Neural cell (in vitro differentiated cells): Measurements from ENCODE around the gene RAB3A. TPM values are rescaled to one million over a fixed set of nuclear protein-coding genes. Genes with fewer than 3 reads are reported as not detected.

Source experiments
- H2AFZ ChIP-seq: fragments of 200-600, 300-800 bp; sonication (generic), shearing (Covaris generic); 2 replicates; pipeline ENCODE4 v1.6.0; 2014; ENCODE audit warnings: low read depth, mild to moderate bottlenecking, antibody characterized with exemption, low read length, moderate library complexity
- H3F3A ChIP-seq: fragments of 200-600 bp; shearing (Covaris generic); 2 replicates; pipeline ENCODE4 v1.6.1; 2016; ENCODE audit warnings: mild to moderate bottlenecking, moderate library complexity, mixed read lengths, antibody characterized with exemption, low read length; ENCODE audit not compliant: insufficient read depth, poor library complexity, severe bottlenecking
- H3K27ac ChIP-seq: fragments of 200-600, 300-800 bp; sonication (generic), shearing (Covaris generic); 2 replicates; pipeline ENCODE4 v1.5.1; 2014; ENCODE audit warnings: mild to moderate bottlenecking, low read length, moderate library complexity
- H3K27me3 ChIP-seq: fragments of 300-800, 200-600 bp; sonication (generic), shearing (Covaris generic); 2 replicates; pipeline ENCODE4 v1.6.0; 2014; ENCODE audit warnings: mild to moderate bottlenecking, low read depth, low read length, moderate library complexity; ENCODE audit not compliant: insufficient read depth
- H3K36me3 ChIP-seq: fragments of 300-800, 200-600 bp; sonication (generic), shearing (Covaris generic); 2 replicates; pipeline ENCODE4 v1.5.1; 2014; ENCODE audit warnings: mild to moderate bottlenecking, antibody characterized with exemption, low read length, moderate library complexity; ENCODE audit not compliant: insufficient read depth
- H3K4me2 ChIP-seq: fragments of 300-800, 200-600 bp; sonication (generic), shearing (Covaris generic); 2 replicates; pipeline ENCODE4 v1.6.0; 2014; ENCODE audit warnings: mild to moderate bottlenecking, low read length
- H3K4me3 ChIP-seq: fragments of 300-800, 200-600 bp; sonication (generic), shearing (Covaris generic); 2 replicates; pipeline ENCODE4 v1.5.1; 2014; ENCODE audit warnings: mild to moderate bottlenecking, low read length, moderate library complexity
- H3K79me2 ChIP-seq: fragments of 200-600 bp; shearing (Covaris generic); replicated peaks from 2 replicates; pipeline ENCODE4 v1.6.0; 2014; ENCODE audit warnings: mild to moderate bottlenecking, low read length, moderate library complexity; ENCODE audit not compliant: insufficient read depth
- H3K9ac ChIP-seq: fragments of 300-800, 200-600 bp; sonication (generic), shearing (Covaris generic); 2 replicates; pipeline ENCODE4 v1.6.1; 2016; ENCODE audit warnings: mild to moderate bottlenecking, low read length, mixed read lengths
- H3K9me2 ChIP-seq: fragments of 200-600 bp; shearing (Covaris generic); 2 replicates; pipeline ENCODE4 v1.6.1; 2016; ENCODE audit warnings: mild to moderate bottlenecking, low read length, mixed read lengths; ENCODE audit not compliant: insufficient read depth
- H3K9me3 ChIP-seq: fragments of 200-600, 300-800 bp; sonication (generic), shearing (Covaris generic); 2 replicates; pipeline ENCODE4 v1.6.1; 2016; ENCODE audit warnings: mild to moderate bottlenecking, mixed run types, low read length, moderate library complexity, mixed read lengths
- H4K20me1 ChIP-seq: fragments of 200-600 bp; shearing (Covaris generic); 2 replicates; pipeline ENCODE4 v1.6.1; 2016; ENCODE audit warnings: mild to moderate bottlenecking, mixed run types; ENCODE audit not compliant: insufficient read depth
- EP300 ChIP-seq: fragments of 450-650 bp; conservative IDR thresholded peaks from 2 replicates; pipeline ENCODE4 v1.6.1; 2014; ENCODE audit warnings: antibody characterized with exemption, mild to moderate bottlenecking, moderate library complexity; ENCODE audit not compliant: poor library complexity, severe bottlenecking
- EZH2 ChIP-seq: fragments of 200-600, 300-800 bp; shearing (Covaris generic), sonication (generic); IDR thresholded peaks from 2 replicates; pipeline ENCODE4 v1.6.1; 2014; ENCODE audit warnings: antibody characterized with exemption, low read length, borderline replicate concordance, mild to moderate bottlenecking; ENCODE audit not compliant: insufficient read depth, poor library complexity, severe bottlenecking
- MXI1 ChIP-seq: fragments of 450-650 bp; conservative IDR thresholded peaks from 2 replicates; pipeline ENCODE4 v1.6.1; 2014; ENCODE audit warnings: antibody characterized with exemption, mild to moderate bottlenecking; ENCODE audit not compliant: poor library complexity, severe bottlenecking
- POLR2AphosphoS5 ChIP-seq: IDR thresholded peaks from 2 replicates; pipeline ENCODE4 v1.6.1; 2012
- RAD21 ChIP-seq: fragments of 450-650 bp; conservative IDR thresholded peaks from 2 replicates; pipeline ENCODE4 v1.6.1; 2014; ENCODE audit warnings: antibody characterized with exemption, mild to moderate bottlenecking, moderate library complexity
- SMC3 ChIP-seq: fragments of 450-650 bp; conservative IDR thresholded peaks from 2 replicates; pipeline ENCODE4 v1.6.1; 2014; ENCODE audit warnings: antibody characterized with exemption, mild to moderate bottlenecking, moderate library complexity; ENCODE audit not compliant: poor library complexity
- TAF1 ChIP-seq: IDR thresholded peaks from 2 replicates; pipeline ENCODE4 v1.6.1; 2012; ENCODE audit warnings: low read depth
- polyA plus RNA-seq: library from polyadenylated mRNA; depleted of rRNA; stranded (reverse); fragments of >200 nt; gene quantifications from 2 replicates; pipeline ENCODE4 v1.2.3, GENCODE V29; 2014
- TF ChIP-seq, protein P1 (sequence below): fragments of 450-650 bp; IDR thresholded peaks from 2 replicates; pipeline ENCODE4 v1.5.1; 2014; ENCODE audit warnings: antibody characterized with exemption, mild to moderate bottlenecking, moderate library complexity; ENCODE audit not compliant: poor library complexity, severe bottlenecking
- TF ChIP-seq, protein P2 (sequence below): IDR thresholded peaks from 2 replicates; pipeline ENCODE4 v1.6.1; 2012; ENCODE audit warnings: borderline replicate concordance

RAB3A gene
- polyA plus RNA-seq, 1 donor from 2014 or later, result 32.3 TPM

DNA sequence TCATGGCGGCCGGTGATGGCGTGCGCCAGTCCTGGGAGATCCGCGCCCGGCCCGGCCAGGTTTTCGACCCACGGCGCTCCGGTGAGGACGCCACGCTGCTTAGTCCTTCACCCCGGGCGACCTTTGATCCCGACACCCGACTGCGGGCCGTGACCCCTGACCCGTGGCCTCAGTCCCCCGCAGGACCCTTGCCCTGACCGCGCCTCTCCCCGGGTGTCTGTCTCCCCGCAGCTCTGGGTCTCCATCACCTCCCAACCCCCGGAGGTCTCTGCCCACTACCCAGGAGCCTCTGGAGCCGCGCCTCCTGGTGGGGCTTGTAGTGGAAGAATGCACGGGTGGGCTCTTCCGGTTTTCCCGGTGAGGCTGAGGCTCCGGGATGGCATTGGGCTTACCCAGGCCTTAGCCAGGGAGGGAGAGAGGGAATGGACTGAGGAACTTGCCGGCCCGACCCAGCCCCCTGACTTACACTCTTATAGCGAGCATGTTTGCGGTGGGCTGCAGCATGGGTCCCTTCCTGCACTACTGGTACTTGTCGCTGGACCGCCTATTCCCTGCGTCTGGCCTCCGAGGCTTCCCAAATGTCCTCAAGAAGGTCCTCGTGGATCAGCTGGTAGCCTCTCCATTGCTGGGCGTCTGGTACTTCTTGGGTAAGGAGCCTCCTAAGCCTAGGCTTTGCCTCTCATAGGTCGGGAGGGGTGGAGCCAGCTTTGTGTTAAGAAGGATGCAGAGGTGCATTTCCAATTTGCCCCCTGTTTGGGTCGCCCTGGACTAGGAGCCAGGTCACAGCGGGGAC lies 10.3 kb downstream of the RAB3A start:
- no peaks in the 10 kb centered on the region for H3K27me3 ChIP-seq
- H3K9me3 ChIP-seq, result no peaks in the 10 kb centered on the region
- peak overlapping the region; percentile 77 for H3K4me2 ChIP-seq
- H2AFZ ChIP-seq, result peak overlapping the region; percentile 43
- peak overlapping the region; percentile 93 for H3K4me3 ChIP-seq
- no peak for TF ChIP-seq EP300
- peak; percentile 60 for TF ChIP-seq MXI1
- TF ChIP-seq, protein P1, sequence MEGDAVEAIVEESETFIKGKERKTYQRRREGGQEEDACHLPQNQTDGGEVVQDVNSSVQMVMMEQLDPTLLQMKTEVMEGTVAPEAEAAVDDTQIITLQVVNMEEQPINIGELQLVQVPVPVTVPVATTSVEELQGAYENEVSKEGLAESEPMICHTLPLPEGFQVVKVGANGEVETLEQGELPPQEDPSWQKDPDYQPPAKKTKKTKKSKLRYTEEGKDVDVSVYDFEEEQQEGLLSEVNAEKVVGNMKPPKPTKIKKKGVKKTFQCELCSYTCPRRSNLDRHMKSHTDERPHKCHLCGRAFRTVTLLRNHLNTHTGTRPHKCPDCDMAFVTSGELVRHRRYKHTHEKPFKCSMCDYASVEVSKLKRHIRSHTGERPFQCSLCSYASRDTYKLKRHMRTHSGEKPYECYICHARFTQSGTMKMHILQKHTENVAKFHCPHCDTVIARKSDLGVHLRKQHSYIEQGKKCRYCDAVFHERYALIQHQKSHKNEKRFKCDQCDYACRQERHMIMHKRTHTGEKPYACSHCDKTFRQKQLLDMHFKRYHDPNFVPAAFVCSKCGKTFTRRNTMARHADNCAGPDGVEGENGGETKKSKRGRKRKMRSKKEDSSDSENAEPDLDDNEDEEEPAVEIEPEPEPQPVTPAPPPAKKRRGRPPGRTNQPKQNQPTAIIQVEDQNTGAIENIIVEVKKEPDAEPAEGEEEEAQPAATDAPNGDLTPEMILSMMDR, result no peak
- TF ChIP-seq, protein P2, sequence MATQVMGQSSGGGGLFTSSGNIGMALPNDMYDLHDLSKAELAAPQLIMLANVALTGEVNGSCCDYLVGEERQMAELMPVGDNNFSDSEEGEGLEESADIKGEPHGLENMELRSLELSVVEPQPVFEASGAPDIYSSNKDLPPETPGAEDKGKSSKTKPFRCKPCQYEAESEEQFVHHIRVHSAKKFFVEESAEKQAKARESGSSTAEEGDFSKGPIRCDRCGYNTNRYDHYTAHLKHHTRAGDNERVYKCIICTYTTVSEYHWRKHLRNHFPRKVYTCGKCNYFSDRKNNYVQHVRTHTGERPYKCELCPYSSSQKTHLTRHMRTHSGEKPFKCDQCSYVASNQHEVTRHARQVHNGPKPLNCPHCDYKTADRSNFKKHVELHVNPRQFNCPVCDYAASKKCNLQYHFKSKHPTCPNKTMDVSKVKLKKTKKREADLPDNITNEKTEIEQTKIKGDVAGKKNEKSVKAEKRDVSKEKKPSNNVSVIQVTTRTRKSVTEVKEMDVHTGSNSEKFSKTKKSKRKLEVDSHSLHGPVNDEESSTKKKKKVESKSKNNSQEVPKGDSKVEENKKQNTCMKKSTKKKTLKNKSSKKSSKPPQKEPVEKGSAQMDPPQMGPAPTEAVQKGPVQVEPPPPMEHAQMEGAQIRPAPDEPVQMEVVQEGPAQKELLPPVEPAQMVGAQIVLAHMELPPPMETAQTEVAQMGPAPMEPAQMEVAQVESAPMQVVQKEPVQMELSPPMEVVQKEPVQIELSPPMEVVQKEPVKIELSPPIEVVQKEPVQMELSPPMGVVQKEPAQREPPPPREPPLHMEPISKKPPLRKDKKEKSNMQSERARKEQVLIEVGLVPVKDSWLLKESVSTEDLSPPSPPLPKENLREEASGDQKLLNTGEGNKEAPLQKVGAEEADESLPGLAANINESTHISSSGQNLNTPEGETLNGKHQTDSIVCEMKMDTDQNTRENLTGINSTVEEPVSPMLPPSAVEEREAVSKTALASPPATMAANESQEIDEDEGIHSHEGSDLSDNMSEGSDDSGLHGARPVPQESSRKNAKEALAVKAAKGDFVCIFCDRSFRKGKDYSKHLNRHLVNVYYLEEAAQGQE, result no peak
- TF ChIP-seq SMC3, result peak; percentile 47
- TF ChIP-seq POLR2AphosphoS5, result no peak
- H3K9me2 ChIP-seq, result no peaks in the 10 kb centered on the region
- H3K9ac ChIP-seq, result peak overlapping the region; percentile 72
- no peaks in the 10 kb centered on the region for H3F3A ChIP-seq
- no peaks in the 10 kb centered on the region for H4K20me1 ChIP-seq
- H3K27ac ChIP-seq, result peak overlapping the region; percentile 60
- H3K79me2 ChIP-seq, result no peaks in the 10 kb centered on the region
- no peaks in the 10 kb centered on the region for H3K36me3 ChIP-seq

DNA sequence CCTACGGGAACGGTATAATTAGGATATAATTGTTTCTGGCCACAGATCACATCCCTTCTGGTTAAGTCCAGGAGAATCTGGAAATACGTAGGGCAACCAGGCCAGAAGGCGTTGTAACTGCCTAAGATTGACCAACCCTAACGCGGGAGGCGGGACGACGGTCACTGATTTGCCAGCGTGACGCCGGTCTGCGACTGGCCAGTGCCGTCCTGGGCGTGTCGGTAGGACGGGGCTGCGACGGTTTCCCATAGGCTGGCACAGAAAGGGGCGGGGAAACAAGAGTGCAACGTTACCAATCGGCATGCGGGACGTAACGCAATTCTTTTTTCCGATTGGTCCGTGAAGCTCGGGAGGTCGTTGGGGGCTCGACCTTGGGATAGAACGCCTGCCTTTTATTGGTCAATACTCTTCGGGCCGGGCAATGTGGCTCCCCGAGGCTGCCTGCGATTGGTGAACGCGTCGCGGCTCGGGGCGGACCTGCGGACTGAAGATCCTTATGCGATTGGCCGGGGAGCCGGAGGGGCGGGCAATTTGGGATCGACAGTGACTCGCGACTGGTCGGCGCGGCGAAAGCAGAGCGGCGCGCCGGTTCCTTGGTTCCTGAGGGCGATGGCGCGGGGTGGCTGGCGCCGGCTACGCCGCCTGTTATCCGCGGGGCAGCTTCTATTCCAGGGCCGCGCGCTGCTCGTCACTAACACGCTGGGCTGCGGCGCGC lies 11.0 kb downstream of the RAB3A start, which contains the start of gene MPV17L2:
Gene MPV17L2, plus strand, starts transcription at position 546 of the 715 bp plus-strand sequence. Its CDS starts 64 bp downstream, at position 610.
- peak within 1 kb of the TSS; percentile 93 for H3K4me3 ChIP-seq
- peak within 1 kb of the TSS; percentile 84 for H3K27ac ChIP-seq
- H3K9me2 ChIP-seq, result no peaks in the 10 kb centered on the region
- TF ChIP-seq MXI1 (peak; percentile 95), EZH2 (no peak), TAF1 (peak; percentile 41), RAD21 (peak; percentile 18), EP300 (peak; percentile 21), SMC3 (no peak), POLR2AphosphoS5 (peak; percentile 84)
- TF ChIP-seq, protein P1, result no peak
- TF ChIP-seq, protein P2, result peak; percentile 44
- H3K36me3 ChIP-seq, result no peaks in the 10 kb centered on the region
- H3K4me2 ChIP-seq, result peak within 1 kb of the TSS; percentile 77
- no peaks in the 10 kb centered on the region for H3K27me3 ChIP-seq
- no peaks in the 10 kb centered on the region for H3K9me3 ChIP-seq
- H3F3A ChIP-seq, result no peaks in the 10 kb centered on the region
- H4K20me1 ChIP-seq, result no peaks in the 10 kb centered on the region
- no peaks in the 10 kb centered on the region for H3K79me2 ChIP-seq
- H3K9ac ChIP-seq, result peak within 1 kb of the TSS; percentile 72
- H2AFZ ChIP-seq, result peak within 1 kb of the TSS; percentile 74
